Activated B cell treated with CpG ODN at 0.5 μM for 24 hours (primary cell): ENCODE measurements around the gene OVOL3. TPM values are rescaled to one million over a fixed set of nuclear protein-coding genes. Genes with fewer than 3 reads are reported as not detected.

ENCODE experiments used
- ATAC-seq: fragments of 200-7000 bp; cut with Tn5 transposase; one replicate; pipeline ENCODE4 v1.10.0; 2021; ENCODE audit warnings: low read depth, mild to moderate bottlenecking, moderate library complexity
- CTCF ChIA-PET: fragments of 350-600 bp; sonication (Branson Sonifier 250); formaldehyde crosslinking; loops from one replicate; lab custom pipeline; 2021; ENCODE audit warnings: antibody characterized with exemption; lab: Charles Lee
- POLR2A ChIA-PET: fragments of 350-600 bp; sonication (Branson Sonifier 250); formaldehyde crosslinking; loops from one replicate; lab custom pipeline; 2021; ENCODE audit warnings: antibody characterized with exemption; lab: Charles Lee
- DNase-seq: peaks from one replicate; pipeline ENCODE4 v3.0.0; 2022
- H3K27ac Mint-ChIP-seq: one replicate; pipeline ENCODE4 v1.8.0; 2020; ENCODE audit warnings: mixed read lengths
- H3K27me3 Mint-ChIP-seq: one replicate; pipeline ENCODE4 v1.8.0; 2021; ENCODE audit warnings: mixed read lengths
- H3K36me3 Mint-ChIP-seq: one replicate; pipeline ENCODE4 v1.8.0; 2021; ENCODE audit warnings: low read depth, mixed read lengths
- H3K4me1 Mint-ChIP-seq: one replicate; pipeline ENCODE4 v1.8.0; 2021; ENCODE audit warnings: mixed read lengths
- H3K4me3 Mint-ChIP-seq: one replicate; pipeline ENCODE4 v1.8.0; 2020; ENCODE audit warnings: mild to moderate bottlenecking, mixed read lengths
- H3K9me3 Mint-ChIP-seq: one replicate; pipeline ENCODE4 v1.8.0; 2020; ENCODE audit warnings: mixed read lengths
- intact Hi-C: fragments of 100-400 bp; cut with micrococcal nuclease; formaldehyde crosslinking; loops from one replicate; pipeline ENCODE4 v1.15.1; 2024
- total RNA-seq: library from RNA; stranded (reverse); gene quantifications from 2 replicates; pipeline ENCODE4 v1.2.3, GENCODE V29; 2022
- TF ChIP-seq, protein P1 (sequence below): fragments of 200-600 bp; IDR thresholded peaks from one replicate; pipeline ENCODE4 v1.8.0; 2022; ENCODE audit warnings: antibody characterized with exemption, mild to moderate bottlenecking

Gene OVOL3
- total RNA-seq, 1 donor from 2014 or later, result not detected

DNA sequence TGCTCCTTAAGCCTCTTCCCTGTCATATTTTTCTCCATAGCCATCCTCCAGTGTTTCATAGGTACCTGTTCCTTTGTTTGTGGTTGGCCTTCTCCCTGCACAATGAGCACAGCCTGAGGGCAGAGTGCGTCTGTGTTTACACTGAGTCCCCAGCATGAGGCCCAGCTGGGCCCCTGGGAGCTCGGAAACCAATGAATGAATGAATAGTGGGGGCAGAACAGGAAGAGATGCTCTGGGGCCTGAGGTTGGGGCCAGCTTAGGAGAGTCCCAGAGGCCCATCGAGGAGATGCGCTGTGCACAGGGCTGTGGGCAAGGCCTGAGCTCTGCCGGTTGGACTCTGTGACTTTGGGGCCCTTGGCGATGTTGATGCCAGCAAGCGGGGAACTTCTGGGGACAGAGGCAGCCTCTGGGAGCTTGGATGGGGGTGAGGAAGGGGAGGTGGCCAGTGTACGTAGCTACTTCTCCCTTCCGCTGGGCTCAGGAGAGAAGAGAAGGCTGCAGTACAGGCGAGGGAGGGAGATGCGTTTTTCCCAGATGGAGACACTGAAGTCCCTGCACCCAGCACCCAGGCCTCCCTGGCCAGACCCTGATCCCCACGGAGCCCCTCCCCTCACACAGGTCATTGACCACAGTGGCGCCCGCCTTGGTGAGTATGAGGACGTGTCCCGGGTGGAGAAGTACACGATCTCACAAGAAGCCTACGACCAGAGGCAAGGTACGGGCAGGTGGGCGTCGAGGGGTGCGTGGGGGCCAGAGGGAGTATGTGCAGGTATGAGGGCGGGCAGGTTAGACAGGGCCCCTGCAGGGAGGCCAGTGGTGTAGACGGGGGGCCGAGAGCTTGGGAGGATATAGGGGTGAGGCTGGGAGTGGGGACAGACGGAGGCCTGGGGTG lies 9.4 kb downstream of the OVOL3 start:
- DNase-seq, result no peak
- Mint-ChIP-seq H3K27me3 (no peaks in the 10 kb centered on the region), H3K36me3 (peaks cover 66% of the 10 kb centered on the region), H3K9me3 (no peaks in the 10 kb centered on the region), H3K4me1 (peaks cover 19% of the 10 kb centered on the region), H3K4me3 (no peak overlapping the region), H3K27ac (no peak overlapping the region)
- no peak for ATAC-seq
- TF ChIP-seq, protein P1, sequence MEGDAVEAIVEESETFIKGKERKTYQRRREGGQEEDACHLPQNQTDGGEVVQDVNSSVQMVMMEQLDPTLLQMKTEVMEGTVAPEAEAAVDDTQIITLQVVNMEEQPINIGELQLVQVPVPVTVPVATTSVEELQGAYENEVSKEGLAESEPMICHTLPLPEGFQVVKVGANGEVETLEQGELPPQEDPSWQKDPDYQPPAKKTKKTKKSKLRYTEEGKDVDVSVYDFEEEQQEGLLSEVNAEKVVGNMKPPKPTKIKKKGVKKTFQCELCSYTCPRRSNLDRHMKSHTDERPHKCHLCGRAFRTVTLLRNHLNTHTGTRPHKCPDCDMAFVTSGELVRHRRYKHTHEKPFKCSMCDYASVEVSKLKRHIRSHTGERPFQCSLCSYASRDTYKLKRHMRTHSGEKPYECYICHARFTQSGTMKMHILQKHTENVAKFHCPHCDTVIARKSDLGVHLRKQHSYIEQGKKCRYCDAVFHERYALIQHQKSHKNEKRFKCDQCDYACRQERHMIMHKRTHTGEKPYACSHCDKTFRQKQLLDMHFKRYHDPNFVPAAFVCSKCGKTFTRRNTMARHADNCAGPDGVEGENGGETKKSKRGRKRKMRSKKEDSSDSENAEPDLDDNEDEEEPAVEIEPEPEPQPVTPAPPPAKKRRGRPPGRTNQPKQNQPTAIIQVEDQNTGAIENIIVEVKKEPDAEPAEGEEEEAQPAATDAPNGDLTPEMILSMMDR, result no peak
- intact Hi-C loops, result no loop called here
- ChIA-PET POLR2A (interaction anchor here (0.5 to 0.6 kb wide), 2 partner anchors 95 to 208 kb away, joined by 3 read pairs; no protein-coding TSS in a partner anchor), CTCF (no interaction called here)

DNA sequence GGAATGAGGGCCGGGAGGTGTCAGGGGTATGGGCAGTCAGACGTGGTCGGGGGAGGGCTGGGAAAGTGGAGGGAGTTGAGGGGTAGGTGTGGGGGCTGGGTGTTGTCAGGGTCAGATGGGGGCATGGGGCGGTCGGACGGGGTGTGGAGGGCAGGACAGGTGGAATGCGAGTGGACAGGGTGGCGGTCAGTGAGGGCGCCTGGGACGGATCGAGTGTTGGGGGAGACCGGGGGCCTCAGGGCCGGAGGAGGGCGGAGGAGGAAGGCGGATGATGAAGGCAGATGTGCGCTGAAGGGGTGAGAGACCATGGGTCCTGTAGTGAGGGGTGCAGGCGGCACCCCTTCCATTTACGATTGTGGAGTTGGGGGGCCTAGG lies 10.0 kb downstream of the OVOL3 start:
- no peak overlapping the region for H3K27ac Mint-ChIP-seq
- TF ChIP-seq, protein P1, result no peak
- H3K9me3 Mint-ChIP-seq, result no peaks in the 10 kb centered on the region
- no peak overlapping the region for H3K4me3 Mint-ChIP-seq
- ATAC-seq (no peak), DNase-seq (no peak)
- peaks cover 72% of the 10 kb centered on the region for H3K36me3 Mint-ChIP-seq
- intact Hi-C loops, result no loop called here
- no peaks in the 10 kb centered on the region for H3K27me3 Mint-ChIP-seq
- peaks cover 19% of the 10 kb centered on the region for H3K4me1 Mint-ChIP-seq
- ChIA-PET POLR2A (interaction anchor here (0.6 kb wide), 1 partner anchor 95 kb away, joined by 3 read pairs; no protein-coding TSS in a partner anchor), CTCF (no interaction called here)

DNA sequence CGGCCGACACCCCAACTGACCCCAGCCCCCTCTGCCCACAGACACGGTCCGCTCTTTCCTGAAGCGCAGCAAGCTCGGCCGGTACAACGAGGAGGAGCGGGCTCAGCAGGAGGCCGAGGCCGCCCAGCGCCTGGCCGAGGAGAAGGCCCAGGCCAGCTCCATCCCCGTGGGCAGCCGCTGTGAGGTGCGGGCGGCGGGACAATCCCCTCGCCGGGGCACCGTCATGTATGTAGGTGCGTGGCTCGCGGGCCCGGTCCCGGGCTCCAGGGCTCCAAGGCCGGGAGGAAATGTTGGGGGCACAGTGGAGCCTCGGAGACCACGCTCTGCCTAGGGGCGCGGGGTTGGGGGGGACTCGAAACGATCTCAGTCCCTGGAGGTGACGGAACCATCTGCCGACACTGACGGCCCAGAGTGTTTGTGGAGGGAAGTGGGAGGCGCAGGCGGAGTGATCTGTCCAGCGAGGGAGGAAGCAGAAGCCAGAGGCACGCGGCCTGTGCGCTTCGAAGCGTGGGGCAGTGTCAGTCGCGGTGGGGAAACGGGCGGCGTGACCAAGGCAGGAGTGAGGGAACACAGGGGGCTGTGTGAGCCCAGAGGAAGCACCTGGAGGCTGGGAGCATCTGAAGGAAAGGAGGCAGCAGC lies 10.7 kb downstream of the OVOL3 start:
- POLR2A ChIA-PET, result no interaction called here
- H3K9me3 Mint-ChIP-seq, result no peaks in the 10 kb centered on the region
- H3K4me1 Mint-ChIP-seq, result peaks cover 13% of the 10 kb centered on the region
- no peak overlapping the region for H3K27ac Mint-ChIP-seq
- DNase-seq (no peak), ATAC-seq (no peak)
- CTCF ChIA-PET, result no interaction called here
- no peak overlapping the region for H3K4me3 Mint-ChIP-seq
- peaks cover 71% of the 10 kb centered on the region for H3K36me3 Mint-ChIP-seq
- TF ChIP-seq, protein P1, result no peak
- no peaks in the 10 kb centered on the region for H3K27me3 Mint-ChIP-seq
- intact Hi-C loops, result no loop called here

DNA sequence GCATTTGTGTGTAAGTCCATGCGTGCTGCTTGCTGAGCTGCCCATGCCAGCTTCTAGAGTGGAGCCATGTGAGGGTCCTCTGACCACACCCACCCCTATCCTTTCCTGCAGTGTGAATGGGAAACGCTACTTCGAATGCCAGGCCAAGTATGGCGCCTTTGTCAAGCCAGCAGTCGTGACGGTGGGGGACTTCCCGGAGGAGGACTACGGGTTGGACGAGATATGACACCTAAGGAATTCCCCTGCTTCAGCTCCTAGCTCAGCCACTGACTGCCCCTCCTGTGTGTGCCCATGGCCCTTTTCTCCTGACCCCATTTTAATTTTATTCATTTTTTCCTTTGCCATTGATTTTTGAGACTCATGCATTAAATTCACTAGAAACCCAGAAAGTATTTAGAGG lies 14.6 kb downstream of the OVOL3 start:
- intact Hi-C loops, result loop anchor here (5.0 kb wide), 2 partner anchors 362 to 1382 kb away; partner anchors contain the start of genes ZNF566 and ZNF793
- POLR2A ChIA-PET, result interaction anchor here (0.6 to 2.3 kb wide), 2 partner anchors 11 to 12 kb away, joined by 4 to 6 read pairs; partner anchors contain the start of genes POLR2I and TBCB
- H3K36me3 Mint-ChIP-seq, result peaks cover 40% of the 10 kb centered on the region
- no peak overlapping the region for H3K4me3 Mint-ChIP-seq
- TF ChIP-seq, protein P1, result no peak
- no peaks in the 10 kb centered on the region for H3K9me3 Mint-ChIP-seq
- no peak overlapping the region for H3K27ac Mint-ChIP-seq
- peaks cover 12% of the 10 kb centered on the region for H3K4me1 Mint-ChIP-seq
- no peak for ATAC-seq
- no peaks in the 10 kb centered on the region for H3K27me3 Mint-ChIP-seq
- no peak for DNase-seq
- CTCF ChIA-PET, result interaction anchor here (4.9 kb wide), 1 partner anchor 45 kb away, joined by 68 read pairs; no protein-coding TSS in a partner anchor
